GM12872 (cell line): ENCODE results near the gene BMPER.

Experiments
- TF ChIP-seq, protein P1 (sequence below): IDR thresholded peaks from 3 replicates; pipeline ENCODE4 v1.5.1; 2011; ENCODE audit warnings: low read depth, mild to moderate bottlenecking, low read length, moderate library complexity; ENCODE audit not compliant: insufficient read depth

The BMPER gene

DNA sequence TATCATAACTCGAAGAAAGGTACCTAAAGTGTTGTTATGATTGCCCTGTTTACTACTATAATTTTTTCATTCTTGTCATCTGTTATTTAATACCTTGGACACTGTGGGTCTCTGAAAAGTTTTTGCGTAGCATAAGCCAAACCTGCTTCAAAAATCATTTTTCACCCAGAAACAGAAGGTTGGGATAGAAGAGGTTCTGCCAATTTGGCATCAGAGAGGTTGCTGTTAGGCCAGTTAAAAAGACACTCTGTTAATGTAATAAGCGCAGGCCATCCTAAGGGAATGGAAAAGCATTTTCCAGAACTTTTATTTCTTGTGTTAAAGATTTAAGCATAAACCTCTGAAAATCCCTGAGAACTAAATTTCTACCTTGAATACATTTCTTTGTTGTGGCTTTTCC is 212.2 kb downstream of the BMPER start:
- TF ChIP-seq, protein P1, sequence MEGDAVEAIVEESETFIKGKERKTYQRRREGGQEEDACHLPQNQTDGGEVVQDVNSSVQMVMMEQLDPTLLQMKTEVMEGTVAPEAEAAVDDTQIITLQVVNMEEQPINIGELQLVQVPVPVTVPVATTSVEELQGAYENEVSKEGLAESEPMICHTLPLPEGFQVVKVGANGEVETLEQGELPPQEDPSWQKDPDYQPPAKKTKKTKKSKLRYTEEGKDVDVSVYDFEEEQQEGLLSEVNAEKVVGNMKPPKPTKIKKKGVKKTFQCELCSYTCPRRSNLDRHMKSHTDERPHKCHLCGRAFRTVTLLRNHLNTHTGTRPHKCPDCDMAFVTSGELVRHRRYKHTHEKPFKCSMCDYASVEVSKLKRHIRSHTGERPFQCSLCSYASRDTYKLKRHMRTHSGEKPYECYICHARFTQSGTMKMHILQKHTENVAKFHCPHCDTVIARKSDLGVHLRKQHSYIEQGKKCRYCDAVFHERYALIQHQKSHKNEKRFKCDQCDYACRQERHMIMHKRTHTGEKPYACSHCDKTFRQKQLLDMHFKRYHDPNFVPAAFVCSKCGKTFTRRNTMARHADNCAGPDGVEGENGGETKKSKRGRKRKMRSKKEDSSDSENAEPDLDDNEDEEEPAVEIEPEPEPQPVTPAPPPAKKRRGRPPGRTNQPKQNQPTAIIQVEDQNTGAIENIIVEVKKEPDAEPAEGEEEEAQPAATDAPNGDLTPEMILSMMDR = no peak

GRCh38 chr7:34121366-34121765 is 216.0 kb downstream of the BMPER start:
- TF ChIP-seq, protein P1 = no peak

- TF ChIP-seq, protein P1 = no peak
Measured at GRCh38 chr7:34123316-34123715, 218.0 kb downstream of the BMPER start.

GRCh38 chr7:34124765-34125164 is 219.4 kb downstream of the BMPER start:
- TF ChIP-seq, protein P1 = no peak

- TF ChIP-seq, protein P1 = no peak
Measured at GRCh38 chr7:34128762-34129161, 223.4 kb downstream of the BMPER start.

GRCh38 chr7:34130558-34131295 is 225.4 kb downstream of the BMPER start:
- TF ChIP-seq, protein P1 = no peak

- TF ChIP-seq, protein P1 = no peak
Measured at GRCh38 chr7:34131371-34131770, 226.0 kb downstream of the BMPER start.
